Glomerular visceral epithelial cell (primary cell): ENCODE measurements around the gene PRIM2.
"Not testable (repeated sequence)": the region's sequence is repeated elsewhere in the genome, so short reads cannot be mapped to it uniquely, and the experiment has no call there.

Experiments used
- DNase-seq: peaks from one replicate; pipeline ENCODE4 v3.0.0-alpha.2; 2016; ENCODE audit errors: extremely low spot score

The PRIM2 gene, protein sequence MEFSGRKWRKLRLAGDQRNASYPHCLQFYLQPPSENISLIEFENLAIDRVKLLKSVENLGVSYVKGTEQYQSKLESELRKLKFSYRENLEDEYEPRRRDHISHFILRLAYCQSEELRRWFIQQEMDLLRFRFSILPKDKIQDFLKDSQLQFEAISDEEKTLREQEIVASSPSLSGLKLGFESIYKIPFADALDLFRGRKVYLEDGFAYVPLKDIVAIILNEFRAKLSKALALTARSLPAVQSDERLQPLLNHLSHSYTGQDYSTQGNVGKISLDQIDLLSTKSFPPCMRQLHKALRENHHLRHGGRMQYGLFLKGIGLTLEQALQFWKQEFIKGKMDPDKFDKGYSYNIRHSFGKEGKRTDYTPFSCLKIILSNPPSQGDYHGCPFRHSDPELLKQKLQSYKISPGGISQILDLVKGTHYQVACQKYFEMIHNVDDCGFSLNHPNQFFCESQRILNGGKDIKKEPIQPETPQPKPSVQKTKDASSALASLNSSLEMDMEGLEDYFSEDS

DNA sequence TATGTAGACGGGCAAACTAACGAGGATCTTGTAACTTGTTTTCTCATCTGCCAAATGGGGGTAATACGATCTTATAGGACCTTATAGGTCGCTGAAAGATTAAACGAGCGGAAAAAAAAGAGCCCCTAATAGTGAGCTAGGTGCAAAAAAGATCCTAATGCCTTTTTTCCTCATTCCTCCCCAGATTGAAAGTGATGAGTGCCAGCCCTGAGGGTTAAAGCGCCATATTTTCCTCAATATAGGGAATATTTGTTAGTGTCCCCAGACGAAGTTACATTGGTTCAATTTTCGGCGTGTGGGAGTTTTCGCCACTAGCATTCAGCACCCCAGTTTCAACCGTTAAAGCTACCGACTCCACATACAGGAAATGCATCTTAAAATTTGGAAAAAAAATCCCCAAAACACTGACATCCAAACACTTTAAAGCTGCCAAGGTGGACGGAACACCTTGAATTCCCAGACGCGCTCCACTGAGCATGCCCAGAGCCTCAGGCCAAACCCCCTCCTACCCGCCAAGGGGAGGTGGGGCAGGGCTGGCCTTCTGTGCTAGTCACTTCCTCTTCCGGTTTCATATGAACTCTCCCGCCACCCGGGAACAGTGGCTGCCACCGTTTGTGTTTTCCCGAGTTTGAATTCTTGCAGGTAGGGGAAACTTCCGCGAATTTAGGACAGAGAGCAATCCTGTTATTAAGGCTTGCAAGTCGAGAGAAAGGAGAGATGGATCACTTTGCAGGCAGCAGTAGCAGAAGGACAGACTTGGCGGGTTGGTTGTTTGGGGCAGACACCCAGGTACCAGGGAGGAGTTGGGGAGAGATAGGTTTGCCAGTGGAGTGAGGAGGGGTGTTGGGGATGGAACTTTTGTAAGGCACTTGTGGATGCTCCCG is at the start of gene PRIM2:
TSS of gene PRIM2 (plus strand) at position 571 of the 884 bp plus-strand sequence. CDS start 816 bp downstream, outside the sequence.
- DNase-seq, result peak; percentile 84

DNA sequence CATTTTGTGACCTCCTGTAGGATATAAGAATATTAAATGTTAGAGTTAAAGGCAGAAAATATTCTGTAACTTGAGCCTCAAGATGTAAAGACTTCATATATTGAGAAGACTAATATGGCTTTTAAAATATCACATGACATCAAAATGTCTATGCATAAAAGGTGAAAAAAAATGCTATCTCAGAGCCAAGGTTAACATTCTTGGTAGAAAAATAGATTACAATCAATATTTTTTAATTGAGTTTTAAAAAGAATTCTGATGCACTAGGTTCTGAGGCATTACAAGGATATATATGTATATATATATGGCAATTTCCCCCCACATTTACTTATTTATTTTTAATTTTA is 49.2 kb upstream of the PRIM2 start:
- DNase-seq, result no peak

DNA sequence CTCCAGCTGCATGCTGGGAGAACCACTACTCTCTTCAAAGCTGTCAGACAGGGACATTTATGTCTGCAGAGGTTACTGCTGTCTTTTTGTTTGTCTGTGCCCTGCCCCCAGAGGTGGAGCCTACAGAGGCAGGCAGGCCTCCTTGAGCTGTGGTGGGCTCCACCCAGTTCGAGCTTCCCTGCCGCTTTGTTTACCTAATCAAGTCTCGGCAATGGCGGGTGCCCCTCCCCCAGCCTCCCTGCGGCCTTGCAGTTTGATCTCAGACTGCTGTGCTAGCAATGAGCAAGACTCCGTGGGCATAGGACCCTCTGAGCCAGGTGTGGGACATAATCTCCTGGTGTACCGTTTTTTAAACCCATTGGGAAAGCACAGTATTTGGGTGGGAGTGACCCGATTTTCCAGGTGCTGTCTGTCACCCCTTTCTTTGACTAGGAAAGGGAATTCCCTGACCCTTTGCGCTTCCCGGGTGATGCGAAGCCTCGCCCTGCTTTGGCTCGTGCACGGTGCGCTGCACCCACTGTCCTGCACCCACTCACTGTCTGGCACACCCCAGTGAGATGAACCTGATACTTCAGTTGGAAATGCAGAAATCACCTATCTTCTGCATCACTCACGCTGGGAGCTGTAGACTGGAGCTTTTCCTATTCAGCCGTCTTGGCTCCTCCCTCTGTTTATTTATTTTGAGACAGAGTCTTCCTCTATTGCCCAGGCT is 43.2 kb upstream of the PRIM2 start:
- not testable (repeated sequence) for DNase-seq

DNA sequence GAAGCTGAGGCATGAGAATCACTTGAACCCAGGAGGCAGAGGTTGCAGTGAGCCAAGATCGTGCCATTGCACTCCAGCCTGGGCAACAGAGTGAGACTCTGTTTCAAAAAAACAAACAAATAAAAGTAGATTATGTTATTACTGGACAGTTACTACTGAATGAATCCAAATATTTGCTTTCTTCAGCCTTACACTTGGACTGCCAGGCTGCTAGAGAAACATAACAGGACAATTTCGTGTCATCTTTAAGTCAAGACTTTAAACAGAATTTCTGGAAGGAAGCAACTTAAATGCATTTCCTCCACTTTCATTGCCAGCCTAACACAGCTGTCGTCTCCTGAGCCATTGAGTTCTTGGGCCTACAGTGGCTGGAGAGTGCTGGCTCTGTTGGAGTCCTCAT is 42.0 kb upstream of the PRIM2 start:
- DNase-seq, result no peak

DNA sequence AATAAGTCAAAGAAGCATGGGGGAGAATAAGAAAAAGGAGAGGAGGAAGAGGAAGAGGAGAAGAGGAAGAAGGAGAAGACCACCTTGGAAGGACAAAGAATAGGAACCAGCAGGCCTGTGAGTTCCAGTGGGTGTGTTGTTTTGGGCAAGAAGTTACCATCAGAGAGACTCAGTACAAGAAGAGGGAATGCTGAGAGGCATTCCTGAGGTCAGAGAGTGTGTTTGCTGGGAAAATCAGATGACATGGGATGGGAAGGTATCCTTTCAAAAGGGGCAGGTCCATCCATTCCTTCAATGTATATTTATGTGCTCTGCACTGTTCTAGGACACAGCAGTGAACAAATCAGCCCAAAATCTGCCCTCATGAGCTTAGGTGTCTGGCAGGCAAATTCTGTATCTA is 40.5 kb upstream of the PRIM2 start:
- DNase-seq, result no peak

DNA sequence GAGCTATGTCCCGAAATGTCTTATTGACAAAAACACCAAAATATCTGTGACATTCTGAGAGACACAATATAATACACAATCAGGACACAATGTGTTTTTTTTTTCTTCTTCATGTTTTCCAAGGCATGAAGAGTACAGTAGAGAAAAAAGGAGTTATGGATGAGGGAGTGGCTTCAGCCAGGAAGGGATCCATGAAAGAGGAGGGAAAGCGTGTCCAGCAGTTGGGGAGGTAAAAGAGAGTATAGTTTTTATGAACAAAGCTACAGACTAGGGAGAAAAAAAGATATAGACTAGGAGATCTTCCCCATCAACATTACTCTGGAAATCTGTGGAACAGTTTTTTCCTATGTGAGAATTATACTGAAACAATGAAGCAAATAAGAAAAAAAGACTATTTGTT is 38.9 kb upstream of the PRIM2 start:
- DNase-seq, result no peak

DNA sequence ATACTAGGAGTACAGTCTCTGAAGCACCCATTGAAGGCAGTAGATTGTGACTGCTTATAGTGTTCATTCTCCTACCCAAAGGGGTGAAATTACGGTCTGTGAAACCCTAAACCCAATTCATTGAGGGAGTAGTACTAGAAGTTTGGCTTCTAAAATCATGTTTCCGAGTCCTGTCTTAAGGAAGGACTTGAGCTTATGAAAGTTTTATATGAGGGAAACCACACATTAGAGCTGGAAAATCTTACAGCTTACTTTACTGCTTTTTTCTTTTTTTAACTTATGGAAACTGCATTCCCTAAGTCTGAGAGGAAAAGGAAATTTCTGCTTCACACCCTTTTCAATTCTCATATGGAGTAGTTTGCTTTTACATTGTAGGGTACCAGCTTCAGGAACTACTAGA is 38.4 kb upstream of the PRIM2 start:
- no peak for DNase-seq

DNA sequence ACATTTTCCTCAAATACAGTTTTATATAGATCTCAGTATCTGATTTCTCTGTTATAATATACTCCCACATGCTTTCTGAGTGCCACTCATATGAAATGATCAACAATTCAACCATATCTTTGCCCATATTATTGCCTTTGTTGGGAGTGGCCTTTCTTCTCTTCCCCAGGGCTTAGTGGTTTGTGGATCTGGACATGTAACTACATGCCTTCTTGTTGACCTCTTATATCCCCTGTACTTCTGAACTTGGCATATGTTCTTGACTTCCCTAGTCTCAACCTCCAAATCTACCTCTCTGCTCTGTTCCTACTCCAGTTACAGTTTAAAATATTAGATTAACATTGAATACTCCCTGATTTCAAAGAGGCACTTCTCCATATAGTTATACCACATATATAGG is 34.3 kb upstream of the PRIM2 start:
- no peak for DNase-seq

DNA sequence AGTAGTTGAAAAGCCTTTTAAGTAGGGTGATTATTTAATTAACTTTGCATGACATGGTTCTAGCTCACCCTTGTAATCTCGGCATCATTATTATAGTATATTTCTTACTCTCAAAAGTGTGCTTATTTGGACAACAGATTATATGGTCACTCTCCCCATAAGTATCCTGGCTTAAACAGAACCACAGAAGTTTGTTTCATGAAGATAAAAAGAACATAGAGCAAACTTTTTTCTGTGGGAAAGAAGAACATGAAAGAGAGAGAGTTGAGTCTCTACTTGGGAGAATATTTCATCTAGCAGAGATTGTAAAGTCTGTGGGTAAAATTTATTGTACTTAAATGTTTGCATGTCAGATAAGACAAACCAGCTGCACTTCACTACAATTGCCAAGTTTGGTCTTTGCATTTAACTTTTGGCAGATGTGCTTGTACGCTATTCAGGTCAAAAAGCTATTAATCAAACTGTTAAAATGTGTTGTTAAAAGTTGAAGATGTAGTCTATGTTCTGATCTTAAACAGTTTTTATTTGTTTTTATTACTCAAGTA is 33.4 kb upstream of the PRIM2 start:
- DNase-seq, result no peak

DNA sequence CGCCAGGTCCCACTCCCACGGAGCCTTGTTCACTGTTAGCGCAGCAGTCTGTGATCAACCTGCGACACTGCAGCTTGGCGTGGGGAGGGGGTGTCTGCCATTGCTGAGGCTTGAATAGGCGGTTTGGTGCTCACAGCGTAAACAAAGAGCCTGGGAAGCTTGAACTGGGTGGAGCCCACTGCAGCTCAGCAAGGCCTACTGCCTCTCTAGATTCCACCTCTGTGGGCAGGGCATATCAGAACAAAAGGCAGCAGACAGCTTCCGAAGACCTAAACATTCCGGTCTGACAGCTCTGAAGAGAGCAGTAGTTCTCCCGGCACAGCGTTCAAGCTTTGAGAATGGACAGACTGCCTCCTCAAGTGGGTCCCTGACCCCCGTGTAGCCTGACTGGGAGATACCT is 29.3 kb upstream of the PRIM2 start:
- DNase-seq, result not testable (repeated sequence)

DNA sequence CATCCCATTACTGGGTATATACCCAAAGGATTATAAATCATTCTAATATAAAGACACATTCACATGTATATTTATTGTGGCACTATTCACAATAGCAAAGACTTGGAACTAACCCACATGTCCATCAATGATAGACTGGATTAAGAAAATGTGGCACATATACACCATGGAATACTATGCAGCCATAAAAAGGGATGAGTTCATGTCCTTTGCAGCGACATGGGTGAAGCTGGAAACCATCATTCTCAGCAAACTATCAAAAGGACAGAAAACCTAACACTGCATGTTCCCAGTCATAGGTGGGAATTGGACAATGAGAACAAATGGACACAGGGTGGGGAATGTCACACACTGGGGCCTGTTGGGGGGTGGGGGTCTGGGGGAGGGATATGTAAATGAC is 24.0 kb upstream of the PRIM2 start:
- not testable (repeated sequence) for DNase-seq

DNA sequence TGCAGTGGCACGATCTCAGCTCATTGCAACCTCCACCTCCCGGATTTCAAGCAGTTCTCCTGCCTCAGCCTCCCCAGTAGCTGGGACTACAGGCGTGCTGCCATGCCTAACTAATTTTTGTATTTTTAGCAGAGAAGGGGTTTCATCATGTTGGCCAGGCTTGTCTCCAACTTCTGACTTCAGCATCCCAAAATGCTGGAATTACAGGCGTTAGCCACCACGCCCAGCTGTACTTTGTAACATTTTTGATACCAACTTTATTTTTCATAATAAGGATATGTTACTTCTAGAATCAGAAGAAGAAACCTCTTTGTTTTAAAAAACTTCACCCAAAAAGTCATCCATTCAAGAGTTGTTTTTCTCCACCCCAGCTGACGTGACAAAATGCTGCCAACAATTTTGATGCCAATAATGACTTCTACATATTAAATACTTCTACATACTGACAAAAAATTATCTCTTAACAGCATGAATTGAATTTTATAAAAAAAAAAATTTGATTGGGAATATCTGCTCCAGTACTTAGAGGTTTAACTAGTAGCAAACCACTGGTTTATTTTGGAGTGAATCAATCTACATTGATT is 22.5 kb upstream of the PRIM2 start:
- DNase-seq, result no peak

DNA sequence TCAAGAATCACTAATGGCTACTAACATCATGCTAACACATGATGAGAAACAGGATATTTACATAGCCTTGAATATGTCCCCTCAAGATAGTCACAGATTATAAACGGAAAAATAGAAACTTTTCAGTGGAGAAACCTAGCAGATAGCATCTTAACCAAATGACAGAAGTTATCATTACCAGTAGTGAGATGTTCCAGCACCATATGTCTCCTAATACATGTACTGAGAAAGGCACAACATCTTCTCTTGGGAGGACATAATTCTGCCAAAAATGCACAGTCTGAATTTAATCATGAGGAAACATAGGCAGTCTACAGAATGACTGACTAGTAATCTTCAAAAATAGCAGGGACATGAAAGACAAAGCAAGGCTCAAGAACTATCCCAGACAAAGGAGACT is 19.9 kb upstream of the PRIM2 start:
- no peak for DNase-seq

DNA sequence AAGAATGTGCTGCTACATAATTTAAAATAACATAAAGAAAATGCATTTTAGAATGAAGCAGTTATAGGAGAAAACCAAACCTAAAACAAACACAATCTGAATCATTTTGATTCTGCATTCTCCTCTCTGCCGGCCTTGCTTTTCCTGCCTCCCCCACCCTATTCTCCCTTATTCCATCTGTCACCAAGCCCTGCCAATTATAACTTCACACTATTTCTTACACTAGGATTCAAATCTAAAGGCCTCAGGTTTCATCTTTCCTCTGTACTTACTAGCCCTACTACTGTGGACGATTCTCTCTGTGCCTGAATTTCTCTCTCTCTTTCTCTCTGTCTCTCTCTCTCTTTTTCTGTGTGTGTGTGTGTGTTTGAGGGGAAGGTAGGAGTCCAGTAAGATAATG is 18.7 kb upstream of the PRIM2 start:
- DNase-seq, result no peak

DNA sequence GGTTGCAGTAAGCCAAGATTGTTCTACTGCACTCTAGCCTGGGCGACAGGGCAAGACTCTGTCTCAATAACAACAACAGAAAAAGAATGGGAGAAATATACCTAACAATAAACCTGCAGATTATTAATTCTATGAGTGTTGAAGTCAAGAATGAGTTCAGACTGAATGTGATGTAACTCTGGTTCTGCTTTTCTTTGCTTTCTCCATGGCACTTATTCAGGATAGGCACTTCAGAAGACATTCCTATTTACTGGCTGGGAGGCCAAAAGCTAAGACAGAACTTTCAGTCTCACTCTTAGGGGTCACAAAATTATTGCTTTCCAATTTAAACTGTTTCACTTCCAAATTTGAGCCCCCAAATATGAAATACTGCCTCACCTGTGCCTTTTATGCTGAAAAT is 15.7 kb upstream of the PRIM2 start:
- DNase-seq, result no peak

DNA sequence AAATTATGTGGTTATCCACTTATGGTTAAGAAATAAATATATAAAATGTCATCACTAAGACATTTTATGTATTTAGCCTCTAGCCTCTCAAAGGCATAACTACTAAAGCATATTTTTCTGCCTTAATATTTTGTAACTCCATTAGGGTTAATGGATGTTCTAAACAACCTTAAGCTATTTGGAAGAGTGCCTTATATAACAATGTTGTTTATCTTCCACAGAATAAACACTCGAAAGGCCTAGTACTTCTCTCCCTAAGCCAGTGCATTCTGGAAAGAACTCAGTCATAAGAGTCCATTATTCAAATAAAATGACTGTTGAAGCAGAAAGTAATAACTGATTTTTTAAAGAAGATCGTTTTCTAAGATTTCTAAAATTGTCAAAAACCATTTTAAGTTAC is 15.0 kb upstream of the PRIM2 start:
- DNase-seq, result no peak

DNA sequence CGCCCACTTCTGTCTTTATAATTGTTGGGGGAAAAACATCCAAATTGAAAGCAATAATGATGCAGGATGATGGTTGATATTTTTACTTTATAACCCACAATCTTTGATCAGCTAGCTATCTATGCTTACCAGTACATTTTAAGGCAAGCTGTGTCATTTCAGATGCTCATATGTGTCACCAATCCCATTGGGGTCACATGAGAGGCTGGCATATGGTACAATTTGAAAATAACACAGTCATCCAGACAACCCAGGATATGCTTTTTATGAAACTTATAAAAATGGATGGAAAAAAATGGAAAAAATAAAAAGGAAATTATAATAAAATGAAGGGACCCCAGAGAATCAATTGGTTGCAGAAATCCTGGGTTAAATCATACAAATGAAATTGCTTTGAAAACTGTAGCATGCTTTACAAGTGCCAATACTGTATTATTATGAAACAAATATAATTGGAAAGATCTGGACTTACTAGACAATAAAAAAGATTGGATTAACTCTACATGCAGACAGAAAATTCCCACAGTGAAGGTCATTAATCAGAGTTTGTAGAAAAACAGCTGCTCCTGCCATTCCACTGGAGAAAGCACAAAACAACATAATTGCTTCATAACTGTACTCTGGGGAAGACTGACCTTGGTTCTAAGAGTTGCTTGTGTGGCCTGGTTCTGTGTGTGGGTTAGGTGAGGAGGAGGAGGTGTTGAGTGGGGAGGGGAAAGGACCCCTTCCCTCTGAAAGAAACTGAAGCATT is 13.3 kb upstream of the PRIM2 start:
- DNase-seq, result no peak

DNA sequence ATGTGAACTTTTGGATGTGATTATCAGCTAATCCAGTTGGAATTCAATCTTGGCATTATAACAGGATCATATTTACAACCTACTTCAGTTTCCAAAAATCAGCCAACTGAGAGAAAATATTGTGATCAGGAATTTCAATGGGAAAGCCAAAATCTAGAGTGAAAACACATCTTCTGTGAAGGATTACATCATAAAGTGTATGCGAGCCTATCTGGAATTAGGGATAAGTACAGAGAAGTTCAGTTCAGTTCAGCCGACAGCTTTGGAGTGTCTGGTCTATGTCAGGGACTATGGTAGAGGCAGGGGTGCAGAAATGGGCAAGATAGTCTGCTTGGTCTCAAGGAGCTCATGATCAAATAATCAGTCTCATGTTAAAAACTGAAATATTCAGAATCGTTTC is 12.3 kb upstream of the PRIM2 start:
- DNase-seq, result no peak

DNA sequence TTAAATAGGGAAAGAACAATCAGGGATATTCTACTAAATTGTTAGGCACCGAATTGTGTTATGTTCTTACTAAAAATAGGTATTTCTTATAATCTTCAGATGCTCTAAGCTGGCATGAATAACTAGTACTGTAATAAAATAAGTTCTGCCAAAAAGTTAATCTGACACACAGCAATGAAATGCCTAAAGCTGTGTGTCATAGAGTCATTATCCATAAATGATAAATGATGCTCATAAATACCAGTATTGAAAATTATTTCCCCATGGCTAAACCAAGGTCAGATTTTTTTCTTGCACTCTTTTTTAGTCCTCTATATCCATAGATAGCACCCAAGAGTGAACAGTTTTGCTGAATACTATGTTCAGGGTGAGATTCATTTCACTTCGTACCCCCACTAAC is 11.7 kb upstream of the PRIM2 start:
- DNase-seq, result no peak

DNA sequence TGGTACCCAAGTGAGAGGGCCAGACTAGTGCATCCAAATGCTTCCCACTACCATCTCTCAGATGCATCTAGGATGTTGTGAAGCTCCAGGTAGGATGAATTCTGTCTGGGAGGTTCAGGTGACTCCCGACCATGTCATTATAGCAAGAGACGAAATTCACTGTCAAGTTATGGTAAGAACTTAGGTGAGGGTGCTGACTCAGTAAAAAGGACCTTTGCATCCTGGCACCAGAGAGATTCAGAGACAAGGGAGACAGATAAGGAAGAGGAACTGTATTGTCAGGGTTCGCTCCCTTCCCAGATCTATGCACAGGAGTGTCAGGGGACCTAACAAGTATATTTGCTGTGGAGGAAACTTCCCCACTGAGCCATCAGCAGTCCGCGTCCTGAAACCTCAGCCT is 11.2 kb upstream of the PRIM2 start:
- no peak for DNase-seq

DNA sequence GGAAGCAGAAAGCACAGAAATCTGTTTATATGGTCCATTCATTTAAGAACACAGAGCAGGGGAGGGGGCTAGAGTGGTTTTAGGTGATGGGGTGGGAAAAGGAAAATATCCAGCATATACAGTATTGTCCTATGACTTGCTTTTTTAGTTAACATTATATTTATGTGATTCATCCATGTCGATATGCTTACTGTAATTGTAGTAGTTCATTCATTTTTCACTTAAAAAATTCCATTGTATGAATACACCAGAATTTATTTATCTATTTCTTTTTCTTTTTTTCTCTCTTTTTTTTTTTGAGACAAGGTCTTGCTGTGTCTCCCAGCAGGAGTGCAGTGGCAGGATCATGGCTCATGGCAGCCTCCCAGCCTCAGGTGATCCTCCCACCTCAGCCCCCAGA is 9.6 kb upstream of the PRIM2 start:
- no peak for DNase-seq
